OCI-LY3 (cell line): ENCODE measurements around the gene MLF1.

Experiments
- H2AFZ ChIP-seq: fragments of 200-600, 300-600 bp; shearing (Covaris generic); 2 replicates; pipeline ENCODE4 v1.6.0; 2014; ENCODE audit warnings: antibody characterized with exemption, low read depth, low read length
- H3K27ac ChIP-seq: fragments of 200-600, 300-600 bp; sonication (generic); 2 replicates; pipeline ENCODE4 v1.5.1; 2014; ENCODE audit warnings: mild to moderate bottlenecking, low read length, moderate library complexity, mixed read lengths
- H3K27me3 ChIP-seq: fragments of 200-600, 300-600 bp; sonication (generic); 2 replicates; pipeline ENCODE4 v1.6.1; 2014; ENCODE audit warnings: low read depth, low read length, mixed read lengths
- H3K36me3 ChIP-seq: fragments of 200-600, 300-600 bp; sonication (generic); replicated peaks from 2 replicates; pipeline ENCODE3; 2014; ENCODE audit warnings: low read depth, low read length, mixed read lengths
- H3K4me1 ChIP-seq: fragments of 300-600, 200-600 bp; sonication (generic); 2 replicates; pipeline ENCODE4 v1.6.1; 2014; ENCODE audit warnings: low read length, mixed read lengths
- H3K4me2 ChIP-seq: fragments of 200-600, 300-600 bp; sonication (generic); 2 replicates; pipeline ENCODE4 v1.6.1; 2014; ENCODE audit warnings: low read length, mixed read lengths
- H3K4me3 ChIP-seq: fragments of 300-600, 200-600 bp; sonication (generic); 2 replicates; pipeline ENCODE4 v1.5.1; 2014; ENCODE audit warnings: antibody characterized with exemption, mild to moderate bottlenecking, low read length, moderate library complexity
- H3K79me2 ChIP-seq: fragments of 300-600, 200-600 bp; shearing (Covaris generic); 2 replicates; pipeline ENCODE4 v1.6.1; 2014; ENCODE audit warnings: mild to moderate bottlenecking, low read length, mixed read lengths
- H3K9ac ChIP-seq: fragments of 300-600, 200-600 bp; shearing (Covaris generic); 2 replicates; pipeline ENCODE4 v1.6.0; 2014; ENCODE audit warnings: mild to moderate bottlenecking, low read length, moderate library complexity
- H3K9me3 ChIP-seq: fragments of 200-600, 300-600 bp; shearing (Covaris generic); 2 replicates; pipeline ENCODE4 v1.6.1; 2014; ENCODE audit warnings: low read length, mixed read lengths; ENCODE audit not compliant: insufficient read depth
- H4K20me1 ChIP-seq: fragments of 200-600, 300-600 bp; sonication (generic); 2 replicates; pipeline ENCODE4 v1.6.1; 2016; ENCODE audit warnings: low read length, mixed read lengths; ENCODE audit not compliant: insufficient read depth
- CTCF ChIP-seq: fragments of 200-600, 300-600 bp; sonication (generic); IDR thresholded peaks from 2 replicates; pipeline ENCODE4 v1.5.1; 2014; ENCODE audit warnings: antibody characterized with exemption, low read length, low read depth
- EZH2phosphoT487 ChIP-seq: fragments of 200-600 bp; shearing (Covaris generic); IDR thresholded peaks from 2 replicates; pipeline ENCODE4 v1.6.1; 2018; ENCODE audit warnings: antibody characterized with exemption, mixed run types, low read depth

Gene MLF1

DNA sequence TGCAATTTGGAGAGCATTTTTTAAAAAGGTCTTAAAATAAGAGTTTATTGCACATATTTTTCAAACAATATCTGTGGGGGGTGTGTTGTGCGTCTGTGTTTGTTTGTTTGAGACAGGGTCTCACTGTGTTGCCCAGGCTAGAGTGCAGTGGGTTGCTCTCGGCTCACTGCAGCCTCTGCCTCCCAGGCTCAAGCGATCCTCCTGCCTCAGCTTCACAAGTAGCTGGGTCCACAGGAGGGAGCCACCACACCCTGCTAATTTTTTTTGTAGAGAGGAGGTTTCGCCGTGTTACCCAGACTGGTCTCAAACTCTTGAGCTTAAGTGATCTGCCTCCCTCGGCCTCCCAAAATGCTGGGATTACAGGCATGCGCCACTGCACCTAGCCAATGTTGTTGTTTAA, 2.7 kb downstream of the MLF1 start:
- Histone ChIP-seq H3K4me2 (no peak overlapping the region), H3K27ac (no peak overlapping the region), H3K36me3 (no peaks in the 10 kb centered on the region), H3K4me1 (0 out of 2 replicates have a peak, but pooled peaks cover 3% of the 10 kb centered on the region), H3K4me3 (no peak overlapping the region), H3K9me3 (no peaks in the 10 kb centered on the region), H4K20me1 (no peaks in the 10 kb centered on the region), H3K79me2 (no peaks in the 10 kb centered on the region), H3K9ac (no peak overlapping the region), H2AFZ (no peak overlapping the region), H3K27me3 (no peaks in the 10 kb centered on the region)
- no peak for TF ChIP-seq EZH2phosphoT487

DNA sequence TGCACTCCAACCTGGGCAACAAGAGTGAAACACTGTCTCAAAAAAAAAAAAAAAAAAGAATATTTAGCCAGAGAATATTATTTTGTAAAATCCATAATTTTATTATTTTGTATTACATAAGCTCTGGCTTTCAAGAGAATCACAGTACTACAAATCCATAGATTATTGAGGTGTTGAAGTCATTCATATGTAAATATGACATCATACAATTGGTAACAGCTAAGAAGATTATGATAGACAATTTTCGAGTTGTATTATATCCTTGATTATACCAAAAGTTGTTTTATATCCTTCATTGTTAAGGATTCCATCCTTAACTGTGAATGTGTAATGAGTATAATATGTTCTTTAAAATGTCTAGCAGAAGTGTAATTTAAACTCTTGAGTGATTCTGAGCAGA, 3.7 kb downstream of the MLF1 start:
- no peak overlapping the region for H3K4me2 ChIP-seq
- no peaks in the 10 kb centered on the region for H3K36me3 ChIP-seq
- H3K9ac ChIP-seq, result no peak overlapping the region
- no peak overlapping the region for H3K27ac ChIP-seq
- no peaks in the 10 kb centered on the region for H3K9me3 ChIP-seq
- no peaks in the 10 kb centered on the region for H4K20me1 ChIP-seq
- H3K79me2 ChIP-seq, result no peaks in the 10 kb centered on the region
- H3K4me3 ChIP-seq, result no peak overlapping the region
- no peak overlapping the region for H2AFZ ChIP-seq
- no peaks in the 10 kb centered on the region for H3K27me3 ChIP-seq
- TF ChIP-seq EZH2phosphoT487, result no peak
- TF ChIP-seq CTCF, result no peak
- H3K4me1 ChIP-seq, result 0 out of 2 replicates have a peak, but pooled peaks cover 3% of the 10 kb centered on the region

- TF ChIP-seq EZH2phosphoT487, result no peak
- Histone ChIP-seq H2AFZ (no peak overlapping the region), H4K20me1 (no peaks in the 10 kb centered on the region), H3K4me2 (no peak overlapping the region), H3K4me3 (no peak overlapping the region), H3K9ac (no peak overlapping the region), H3K27ac (no peak overlapping the region), H3K9me3 (no peaks in the 10 kb centered on the region), H3K36me3 (no peaks in the 10 kb centered on the region), H3K27me3 (no peaks in the 10 kb centered on the region), H3K79me2 (no peaks in the 10 kb centered on the region), H3K4me1 (no peaks in the 10 kb centered on the region)
Measured at GRCh38 chr3:158590223-158590622, 19.2 kb downstream of the MLF1 start.

DNA sequence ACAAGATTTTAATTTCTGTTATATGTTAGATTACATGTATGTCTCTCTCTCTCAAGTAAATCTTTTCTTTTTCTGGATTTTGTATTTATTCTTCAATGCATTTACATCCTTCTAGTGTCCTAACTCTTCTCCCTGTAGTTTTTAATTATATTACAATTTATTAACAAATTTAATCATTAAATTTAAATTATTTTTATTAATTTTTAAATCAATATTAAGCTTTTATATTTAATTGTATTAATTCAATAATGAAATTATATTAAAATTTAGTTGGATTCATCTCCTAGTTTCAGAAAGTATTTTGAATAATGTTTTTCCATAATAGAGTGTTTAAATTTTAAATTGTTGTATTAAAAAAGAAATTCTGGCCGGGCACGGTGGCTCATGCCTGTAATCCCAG, 29.8 kb downstream of the MLF1 start:
- Histone ChIP-seq H3K79me2 (no peaks in the 10 kb centered on the region), H4K20me1 (no peaks in the 10 kb centered on the region), H3K27me3 (no peaks in the 10 kb centered on the region), H3K27ac (no peak overlapping the region), H3K9ac (no peak overlapping the region), H3K4me1 (no peaks in the 10 kb centered on the region), H3K4me2 (no peak overlapping the region), H3K9me3 (no peaks in the 10 kb centered on the region), H3K36me3 (no peaks in the 10 kb centered on the region), H3K4me3 (no peak overlapping the region), H2AFZ (no peak overlapping the region)
- TF ChIP-seq CTCF, result no peak
- TF ChIP-seq EZH2phosphoT487, result no peak

GRCh38 chr3:158602227-158602626, 31.2 kb downstream of the MLF1 start:
- no peak overlapping the region for H3K4me3 ChIP-seq
- no peaks in the 10 kb centered on the region for H3K27me3 ChIP-seq
- no peaks in the 10 kb centered on the region for H3K4me1 ChIP-seq
- H3K27ac ChIP-seq, result no peak overlapping the region
- no peak overlapping the region for H2AFZ ChIP-seq
- no peaks in the 10 kb centered on the region for H3K79me2 ChIP-seq
- H3K36me3 ChIP-seq, result no peaks in the 10 kb centered on the region
- H4K20me1 ChIP-seq, result no peaks in the 10 kb centered on the region
- TF ChIP-seq CTCF, result no peak
- TF ChIP-seq EZH2phosphoT487, result no peak
- no peak overlapping the region for H3K9ac ChIP-seq
- no peaks in the 10 kb centered on the region for H3K9me3 ChIP-seq
- no peak overlapping the region for H3K4me2 ChIP-seq
